HG03457 (cell line): ENCODE results near the gene GSK3B.
"Not testable (repeated sequence)": the region's sequence is repeated elsewhere in the genome, so short reads cannot be mapped to it uniquely, and the experiment has no call there.

ENCODE experiments used
- ATAC-seq: cut with Tn5 transposase; IDR thresholded peaks from one replicate; pipeline ENCODE4 v1.9.1; 2021; ENCODE audit warnings: moderate number of reproducible peaks; ENCODE audit not compliant: unreplicated experiment

GSK3B gene

DNA sequence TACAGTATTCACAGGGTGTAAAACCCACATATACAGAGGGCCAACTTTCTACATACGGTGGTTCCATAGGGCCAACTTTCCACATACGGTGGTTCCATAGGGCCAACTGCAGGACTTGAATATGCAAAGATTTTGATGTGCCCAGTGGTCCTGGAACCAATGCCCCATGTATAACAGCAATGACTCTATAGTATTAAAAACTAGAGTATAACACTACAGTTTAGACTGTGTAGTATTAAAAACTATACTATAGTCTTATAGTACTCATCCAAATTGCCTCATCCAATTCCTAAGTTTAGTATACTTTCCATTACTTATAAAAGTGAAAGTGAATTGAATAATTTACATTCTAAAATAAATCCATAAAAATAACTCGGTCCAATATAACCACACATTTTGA is 75.9 kb downstream of the GSK3B start:
- ATAC-seq = no peak

DNA sequence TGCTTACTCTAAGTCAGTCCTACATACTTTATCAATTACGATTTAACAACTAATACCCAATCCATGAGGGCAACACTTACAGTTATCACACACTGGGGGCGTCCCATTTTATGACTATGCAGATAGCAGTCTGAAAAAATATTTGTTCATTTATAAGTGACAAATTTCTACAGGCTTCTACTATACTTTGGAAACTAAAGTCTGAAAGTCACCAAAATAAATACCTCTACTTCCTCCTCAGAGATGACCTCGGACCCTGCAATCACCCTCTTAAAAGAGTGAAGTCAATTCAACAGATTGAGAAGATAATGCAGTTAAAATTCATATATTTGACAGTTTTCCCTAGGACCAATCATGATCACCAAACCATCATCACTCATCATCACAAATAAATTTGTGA is 76.6 kb downstream of the GSK3B start:
- ATAC-seq = no peak

DNA sequence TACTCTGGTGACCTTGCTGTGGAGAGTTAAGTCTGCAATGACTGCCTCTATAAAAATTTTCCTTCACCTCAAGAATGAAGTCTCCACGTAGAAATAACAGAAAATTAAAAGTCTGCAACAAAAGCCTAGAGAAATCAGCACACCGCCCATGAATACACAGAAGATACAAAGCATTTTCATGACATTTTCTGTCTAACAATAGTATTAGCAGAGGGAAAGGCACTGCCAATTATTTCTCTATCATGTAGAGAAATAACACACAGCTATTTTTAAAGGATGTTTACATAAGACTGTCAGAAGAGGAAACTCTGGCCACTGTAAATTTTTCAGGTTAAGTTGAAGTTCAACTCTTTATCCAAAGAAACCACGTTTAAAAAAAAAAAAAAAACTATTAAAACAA is 80.8 kb downstream of the GSK3B start:
- ATAC-seq = no peak

DNA sequence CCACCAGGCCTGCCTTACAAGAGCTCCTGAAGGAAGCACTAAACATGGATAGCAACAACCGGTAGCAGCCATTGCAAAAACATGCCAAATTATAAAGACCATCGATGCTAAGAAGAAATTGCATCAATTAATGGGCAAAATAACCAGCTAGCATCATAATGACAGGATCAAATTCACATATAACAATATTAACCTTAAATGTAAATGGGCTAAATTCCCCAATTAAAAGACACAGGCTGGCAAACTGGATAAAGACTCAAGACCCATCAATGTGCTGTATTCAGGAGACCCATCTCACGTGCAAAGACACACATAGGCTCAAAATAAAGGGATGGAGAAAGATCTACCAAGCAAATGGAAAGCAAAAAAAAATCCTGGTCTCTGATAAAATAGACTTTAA is 88.5 kb downstream of the GSK3B start:
- not testable (repeated sequence) for ATAC-seq

DNA sequence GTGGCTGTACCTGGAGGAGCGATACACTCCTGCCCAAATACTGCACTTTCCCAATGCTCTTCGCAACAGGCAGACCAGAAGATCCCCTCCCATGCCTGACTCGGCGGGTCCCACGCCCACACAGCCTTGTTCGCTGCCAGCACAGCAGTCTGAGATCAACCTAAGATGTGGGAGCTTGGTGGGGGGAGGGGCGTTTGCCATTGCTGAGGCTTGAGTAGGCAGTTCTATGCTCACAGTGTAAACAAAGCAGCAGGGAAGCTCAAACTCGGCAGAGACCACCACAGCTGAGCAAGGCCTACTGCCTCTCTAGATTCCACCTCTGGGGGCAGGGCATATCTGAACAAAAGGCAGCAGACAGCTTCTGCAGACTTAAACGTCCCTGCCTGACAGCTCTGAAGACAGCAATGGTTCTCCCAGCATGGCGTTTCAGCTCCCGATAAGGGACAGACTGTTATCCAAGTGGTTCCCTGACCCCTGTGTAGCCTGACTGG is 90.2 kb downstream of the GSK3B start:
- ATAC-seq = not testable (repeated sequence)

DNA sequence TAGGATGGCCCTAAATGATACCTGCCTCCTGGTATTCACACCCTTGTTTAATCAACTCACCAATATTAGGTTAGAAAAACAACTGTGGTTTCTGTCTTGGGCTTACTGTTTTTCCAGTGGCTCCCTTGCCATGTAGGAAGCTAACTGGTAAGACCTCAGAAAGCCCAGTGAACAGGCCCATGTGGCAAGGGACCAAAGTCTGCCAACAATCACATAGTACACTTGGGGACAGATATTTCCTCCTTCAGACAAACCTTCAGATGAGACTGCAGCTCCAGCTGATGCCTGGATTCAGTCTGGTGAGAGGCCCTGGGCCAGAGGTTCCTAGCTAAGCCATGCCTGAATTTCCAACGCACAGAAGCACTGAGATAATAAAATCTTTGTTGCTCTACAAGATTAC is 96.1 kb downstream of the GSK3B start:
- no peak for ATAC-seq

DNA sequence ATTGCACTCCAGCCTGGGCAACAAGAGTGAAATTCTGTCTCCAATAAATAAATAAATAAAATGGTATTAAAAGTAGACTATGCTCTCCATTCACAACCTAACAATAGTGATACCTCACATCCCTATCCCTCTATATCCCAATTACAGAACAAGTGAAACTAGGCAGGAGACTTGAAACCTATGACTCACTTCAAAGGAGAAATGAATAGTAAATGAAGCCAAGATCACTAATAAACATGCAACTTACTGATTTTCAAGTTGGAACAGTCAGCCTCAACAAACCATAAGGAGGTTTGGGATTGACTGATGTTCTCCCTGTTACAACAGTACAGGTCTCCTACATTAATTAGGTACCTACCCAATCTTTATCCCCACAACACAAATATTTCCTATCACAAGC is 103.4 kb downstream of the GSK3B start:
- no peak for ATAC-seq

DNA sequence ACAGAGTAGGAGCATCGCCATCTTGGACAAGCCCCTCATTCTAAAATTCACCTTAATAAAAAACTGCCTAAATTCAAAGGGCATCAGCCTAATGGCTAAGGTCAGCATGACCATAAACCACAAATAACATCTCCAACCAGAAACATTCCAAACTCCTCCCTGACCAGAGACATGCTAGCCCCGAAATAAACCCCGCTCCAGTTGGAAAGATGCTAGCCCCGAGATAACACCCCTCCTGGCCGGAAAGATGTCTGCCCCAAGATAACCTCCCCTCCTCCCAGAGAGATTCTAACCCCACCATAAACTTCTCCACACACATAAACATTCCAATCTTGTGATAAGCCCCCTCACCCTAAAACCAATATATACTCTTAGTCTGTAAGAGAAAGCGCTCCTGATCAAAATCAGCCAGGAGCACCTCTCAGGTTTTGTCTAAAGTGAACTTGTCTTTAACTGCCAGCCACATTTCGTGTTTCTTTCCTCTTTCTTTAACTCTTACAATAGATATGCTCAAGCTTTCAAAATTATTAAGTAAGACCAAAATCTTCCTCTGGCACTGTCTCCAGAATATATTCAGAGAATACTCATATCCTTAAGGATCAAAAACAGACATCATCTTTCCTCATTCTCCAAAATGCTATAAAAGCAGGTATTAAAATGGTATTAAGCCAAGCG is 104.1 kb downstream of the GSK3B start:
- ATAC-seq = no peak

DNA sequence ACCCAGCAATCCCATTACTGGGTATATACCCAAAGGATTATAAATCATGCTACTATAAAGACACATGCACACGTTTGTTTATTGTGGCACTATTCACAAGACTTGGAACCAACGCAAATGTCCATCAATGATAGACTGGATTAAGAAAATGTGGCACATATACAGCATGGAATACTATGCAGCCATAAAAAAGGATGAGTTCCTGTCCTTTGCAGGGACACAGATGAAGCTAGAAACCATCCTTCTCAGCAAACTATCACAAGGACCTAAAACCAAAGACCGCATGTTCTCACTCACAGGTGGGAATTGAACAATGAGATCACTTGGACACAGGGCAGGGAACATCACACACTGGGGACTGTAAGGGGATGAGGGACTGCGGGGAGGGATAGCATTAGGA is 107.4 kb downstream of the GSK3B start:
- ATAC-seq = not testable (repeated sequence)

DNA sequence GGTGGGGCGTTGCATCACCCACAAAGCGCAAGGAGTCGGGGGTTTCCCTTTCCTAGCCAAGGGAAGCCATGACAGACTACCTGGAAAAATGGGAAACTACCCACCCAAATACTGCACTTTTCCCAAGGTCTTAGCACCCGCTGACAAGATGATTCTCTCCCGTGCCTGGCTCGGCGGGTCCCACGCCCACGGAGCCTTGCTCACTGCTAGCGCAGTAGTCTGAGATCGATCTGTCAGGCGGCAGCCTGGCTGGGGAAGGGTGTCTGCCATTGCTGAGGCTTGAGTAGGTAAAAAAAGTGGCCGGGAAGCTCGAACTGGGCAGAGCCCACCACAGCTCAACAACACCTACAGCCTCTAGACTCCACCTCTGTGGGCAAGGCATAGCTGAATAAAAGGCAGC is 112.9 kb downstream of the GSK3B start:
- ATAC-seq = no peak

DNA sequence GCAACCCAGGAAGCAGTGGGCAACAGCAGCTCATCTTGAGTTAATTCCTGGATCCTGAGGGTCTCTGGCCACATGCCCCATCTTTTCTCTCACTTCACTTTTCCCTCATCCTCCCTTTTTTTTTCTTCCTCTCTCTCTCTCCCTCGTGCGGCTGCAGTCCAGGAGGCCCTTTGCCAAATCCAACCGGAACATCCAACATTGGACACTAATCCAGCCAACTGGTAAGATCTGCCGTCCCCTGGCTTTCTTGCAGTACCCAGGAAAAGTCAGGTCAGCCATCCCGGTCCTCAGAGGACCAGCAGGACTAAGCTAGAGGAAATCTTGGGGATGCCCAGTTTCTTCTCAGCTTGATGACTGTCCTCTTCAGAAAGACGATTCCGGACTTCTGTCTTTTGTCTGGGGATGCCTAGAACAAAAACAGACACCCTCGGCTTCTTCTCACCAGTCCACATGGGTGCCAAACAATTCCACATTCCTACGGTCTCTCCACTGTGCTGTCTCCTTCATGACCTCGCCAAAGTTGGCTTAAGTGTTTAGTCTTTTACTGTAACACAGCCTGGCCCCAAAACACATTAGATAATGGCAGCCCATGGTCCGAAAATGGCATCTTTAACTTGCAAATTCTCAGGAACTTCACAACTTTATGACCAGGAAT is 115.6 kb downstream of the GSK3B start:
- no peak for ATAC-seq

DNA sequence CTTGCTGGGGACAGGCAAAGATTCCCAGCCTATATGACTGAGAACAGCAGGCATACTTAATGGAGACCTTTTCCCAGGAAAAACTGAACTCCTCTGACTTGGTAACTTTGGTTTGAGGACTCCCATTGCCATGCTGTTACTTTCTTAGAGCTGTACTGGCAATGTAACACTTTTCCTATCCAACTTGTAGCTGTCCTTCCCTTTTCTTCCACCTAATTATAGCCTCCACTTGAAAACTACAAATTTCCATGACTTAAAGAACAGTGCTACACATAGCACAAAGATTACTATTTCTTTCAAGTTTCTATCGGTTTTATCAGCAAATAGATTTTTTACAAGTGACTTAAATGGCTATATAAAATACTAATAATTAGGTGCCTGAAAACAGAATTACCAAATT is 116.9 kb downstream of the GSK3B start:
- ATAC-seq = no peak

DNA sequence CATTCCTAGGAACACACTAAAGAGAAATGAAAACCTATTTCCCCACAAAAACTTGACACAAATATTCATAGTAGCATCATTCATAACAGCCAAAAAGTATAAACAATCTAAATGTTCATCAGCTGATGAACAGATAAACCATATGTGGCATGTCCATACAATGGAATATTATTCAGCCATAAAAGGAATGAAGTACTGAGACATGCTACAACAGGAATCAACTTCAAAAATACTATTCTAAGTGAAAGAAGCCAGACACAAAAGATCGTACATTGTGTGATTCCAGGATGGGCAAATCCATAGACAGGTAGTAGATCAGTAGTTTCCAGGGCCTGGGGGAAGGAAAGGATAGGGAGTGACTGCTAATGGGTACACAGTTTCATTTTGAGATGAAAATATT is 118.0 kb downstream of the GSK3B start:
- ATAC-seq = no peak

DNA sequence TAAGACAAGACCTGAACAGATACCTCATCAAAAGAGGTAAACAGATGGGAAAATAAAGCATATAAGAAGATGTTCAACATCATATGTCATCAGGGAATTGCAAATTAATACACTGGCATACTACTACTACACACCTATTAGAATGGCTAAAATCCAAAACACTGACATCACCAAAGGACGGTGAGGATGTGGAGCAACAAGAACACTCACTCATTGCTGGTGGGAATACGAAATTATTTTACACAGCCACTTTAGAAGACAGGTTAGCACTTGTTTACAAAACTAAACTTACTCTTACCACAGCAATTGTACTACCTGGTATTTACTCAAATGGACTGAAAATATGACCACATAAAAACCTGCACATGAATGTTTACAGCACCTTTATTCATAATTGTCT is 119.6 kb downstream of the GSK3B start:
- no peak for ATAC-seq

DNA sequence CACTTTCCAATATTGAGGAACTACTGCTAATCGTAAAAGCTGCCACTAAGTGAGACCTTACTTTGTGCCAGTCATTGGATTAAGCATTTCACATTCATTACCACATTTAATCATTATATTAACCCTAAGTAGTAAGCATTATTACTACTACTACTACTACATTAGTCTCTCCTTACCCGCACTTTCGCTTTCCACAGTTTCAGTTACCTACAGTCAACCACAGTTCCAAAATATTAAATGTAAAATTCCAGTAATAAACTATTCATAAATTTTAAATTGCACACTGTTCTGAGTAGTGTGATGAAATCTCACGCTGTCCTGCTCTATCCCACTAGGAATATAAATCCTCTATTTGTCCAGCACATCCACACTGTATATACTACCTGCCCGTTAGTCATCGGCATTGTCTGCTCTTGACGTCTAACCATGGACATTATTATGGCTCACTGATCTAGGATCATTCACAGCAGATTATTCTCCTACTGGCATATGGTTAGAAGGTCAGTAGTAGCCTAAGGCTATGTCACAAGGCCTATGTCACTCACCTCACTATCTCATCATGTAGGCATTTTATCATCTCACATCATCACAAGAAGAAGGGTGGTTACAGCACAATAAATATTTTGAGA is 121.1 kb downstream of the GSK3B start:
- no peak for ATAC-seq

DNA sequence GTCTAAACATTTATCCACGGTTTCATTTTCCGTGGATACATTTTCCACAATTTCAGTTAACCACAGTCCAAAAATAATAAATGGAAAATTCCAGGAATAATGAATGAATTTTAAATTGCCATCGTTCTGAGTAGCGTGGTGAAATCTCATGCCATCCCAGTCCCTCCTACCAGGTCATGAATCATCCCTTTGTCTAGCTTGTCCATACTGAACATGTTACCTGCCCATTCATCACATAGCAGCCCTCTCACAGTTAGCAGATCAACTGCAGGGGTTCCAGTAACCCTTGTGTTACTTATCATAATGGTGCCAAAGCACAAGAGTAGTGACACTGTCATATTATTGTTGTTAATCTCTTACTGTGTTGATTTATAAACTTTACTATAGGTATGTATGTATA is 124.5 kb downstream of the GSK3B start:
- ATAC-seq = no peak

DNA sequence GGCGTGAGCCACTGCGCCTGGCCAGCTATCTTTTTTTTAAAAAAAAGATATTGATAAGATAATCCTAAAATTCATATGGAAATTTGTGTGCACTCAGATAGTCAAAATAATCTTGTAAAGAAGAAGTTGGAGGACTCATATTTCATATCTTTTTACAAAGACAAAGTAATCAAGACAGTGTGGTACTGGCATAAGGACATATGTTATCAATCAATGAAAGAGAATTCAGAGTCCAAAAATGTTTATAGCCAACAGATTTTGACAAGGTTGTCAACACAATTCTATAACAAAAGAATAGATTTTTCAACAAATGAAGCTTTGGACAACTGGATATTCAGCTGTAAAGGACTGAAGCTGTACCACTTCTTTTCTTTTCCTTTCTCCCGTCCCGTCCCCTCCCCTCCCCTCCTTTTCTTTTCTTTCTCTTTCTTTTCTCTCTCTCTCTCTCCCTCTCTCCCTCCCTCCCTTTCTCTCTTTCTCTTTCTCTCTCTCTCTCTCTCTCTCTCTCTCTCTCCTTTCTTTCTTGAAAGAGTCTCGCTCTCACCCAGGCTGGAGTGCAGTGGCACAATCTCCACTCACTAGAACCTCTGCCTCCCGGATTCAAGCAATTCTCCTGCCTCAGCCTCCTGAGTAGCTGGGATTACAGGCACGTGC is 126.8 kb downstream of the GSK3B start:
- no peak for ATAC-seq

DNA sequence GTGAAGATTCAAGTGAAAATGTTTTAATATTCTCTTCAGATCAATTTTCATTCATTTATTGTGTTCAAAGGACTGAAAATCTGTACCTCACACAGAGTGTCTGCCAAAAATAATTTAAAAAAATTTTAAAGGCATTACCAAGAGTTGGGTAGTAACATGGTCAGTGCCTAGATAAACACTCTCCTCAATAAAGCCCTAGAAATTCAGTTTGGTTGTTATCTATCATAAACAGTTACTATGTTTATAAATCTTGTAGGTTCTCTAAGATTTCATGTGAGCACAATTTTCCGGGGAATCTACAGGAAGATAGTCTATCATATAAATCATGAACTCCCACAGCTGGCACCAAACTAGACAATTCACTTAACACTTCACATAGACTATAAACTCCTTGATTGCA is 128.6 kb downstream of the GSK3B start:
- no peak for ATAC-seq

DNA sequence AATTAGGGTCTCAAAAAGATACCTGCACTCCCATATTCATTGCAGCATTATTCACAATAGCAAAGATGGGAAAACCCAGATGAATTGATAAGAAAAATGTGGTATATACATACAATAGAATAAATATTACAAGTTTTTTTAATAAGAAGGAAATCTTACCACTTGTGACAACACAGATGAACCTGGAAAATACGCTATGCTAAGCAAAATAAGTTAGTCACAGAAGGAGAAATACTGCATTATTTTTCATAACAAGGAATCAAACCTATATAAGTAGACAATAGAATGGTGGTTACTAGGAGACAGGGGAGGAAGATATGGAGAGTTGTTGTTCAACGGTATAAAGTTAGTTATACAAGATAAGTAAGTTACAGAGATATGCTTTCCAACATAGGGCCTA is 130.0 kb downstream of the GSK3B start:
- ATAC-seq = no peak

DNA sequence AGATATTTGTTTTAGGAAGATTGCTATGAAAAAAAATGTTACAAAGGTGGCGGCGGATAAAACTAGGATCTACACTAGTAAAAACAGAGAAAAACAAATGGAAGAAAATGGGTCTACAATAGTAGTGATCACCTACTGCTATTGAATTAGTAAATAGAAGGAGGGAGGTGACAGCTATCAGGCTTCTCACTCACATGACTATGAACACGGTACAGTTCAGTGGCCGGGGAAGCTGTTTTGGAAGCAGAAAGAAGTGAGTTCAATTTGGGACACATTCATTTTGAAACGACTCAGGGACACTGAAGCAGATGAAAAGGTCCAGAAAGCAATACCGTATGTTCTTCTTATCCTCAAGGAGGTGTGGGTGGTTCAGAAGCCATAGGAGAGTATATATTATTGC is 138.3 kb downstream of the GSK3B start:
- no peak for ATAC-seq

DNA sequence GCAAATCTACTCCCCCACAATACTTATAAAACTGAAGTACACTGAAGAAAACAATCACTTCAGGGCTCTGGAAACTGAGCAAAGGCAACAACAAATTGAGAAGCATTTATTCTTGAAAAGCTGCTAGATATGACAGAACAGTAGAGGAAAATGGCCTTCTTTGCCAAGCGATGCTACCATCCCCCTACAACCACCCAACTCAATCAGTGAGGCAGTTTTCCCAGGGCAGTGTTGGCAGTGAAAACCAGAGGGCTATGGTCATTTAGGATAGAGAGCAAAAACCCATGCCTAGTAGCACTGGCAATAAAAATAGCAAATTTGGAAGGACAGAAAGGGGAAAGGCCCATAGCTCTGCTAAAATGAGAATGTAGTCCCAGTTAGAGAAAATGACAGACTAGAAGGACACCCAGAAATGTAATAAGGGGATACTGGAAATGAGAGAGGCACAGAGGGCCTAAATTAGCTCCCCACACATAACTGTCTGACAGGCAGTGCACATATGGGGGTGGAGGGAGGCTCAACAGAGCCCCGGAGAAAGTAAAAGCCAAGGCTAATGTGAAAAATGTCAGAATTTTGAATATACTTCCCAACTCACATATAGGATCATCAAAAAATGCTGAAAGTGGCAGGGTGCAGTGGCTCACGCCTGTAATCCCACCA is 143.5 kb downstream of the GSK3B start:
- ATAC-seq = no peak
